HK-2 (cell line): Measurements from ENCODE around the gene SLC9C2.
"Not testable (repeated sequence)": the region's sequence is repeated elsewhere in the genome, so short reads cannot be mapped to it uniquely, and the experiment has no call there.

Source experiments
- DNase-seq: peaks from one replicate; pipeline ENCODE4 v3.0.0-alpha.2; 2018; ENCODE audit not compliant: unreplicated experiment

SLC9C2 gene

GRCh38 chr1:173580071-173580470 lies 22.8 kb downstream of the SLC9C2 start:
- no peak for DNase-seq

- DNase-seq = no peak
Observed at GRCh38 chr1:173573596-173573995, 29.3 kb downstream of the SLC9C2 start.

GRCh38 chr1:173572201-173572873 lies 30.5 kb downstream of the SLC9C2 start:
- no peak for DNase-seq

- DNase-seq = no peak
Observed at GRCh38 chr1:173570370-173571007, 32.4 kb downstream of the SLC9C2 start.

- DNase-seq = no peak
Observed at GRCh38 chr1:173568483-173568882, 34.4 kb downstream of the SLC9C2 start.

- not testable (repeated sequence) for DNase-seq
Observed at GRCh38 chr1:173563846-173564245, 39.0 kb downstream of the SLC9C2 start.

- DNase-seq = no peak
Observed at GRCh38 chr1:173562813-173563212, 40.1 kb downstream of the SLC9C2 start.

GRCh38 chr1:173561263-173561662 lies 41.6 kb downstream of the SLC9C2 start:
- DNase-seq = no peak

- DNase-seq = no peak
Observed at GRCh38 chr1:173560285-173560880, 42.5 kb downstream of the SLC9C2 start.

- DNase-seq = no peak
Observed at GRCh38 chr1:173555651-173556305, 47.1 kb downstream of the SLC9C2 start.

GRCh38 chr1:173554541-173555250 lies 48.2 kb downstream of the SLC9C2 start:
- DNase-seq = no peak

GRCh38 chr1:173554089-173554488 lies 48.8 kb downstream of the SLC9C2 start:
- DNase-seq = no peak

- no peak for DNase-seq
Observed at GRCh38 chr1:173553312-173553711, 49.6 kb downstream of the SLC9C2 start.

- no peak for DNase-seq
Observed at GRCh38 chr1:173551699-173552098, 51.2 kb downstream of the SLC9C2 start.

- no peak for DNase-seq
Observed at GRCh38 chr1:173549813-173550212, 53.1 kb downstream of the SLC9C2 start.

GRCh38 chr1:173545688-173546087 lies 57.2 kb downstream of the SLC9C2 start:
- no peak for DNase-seq

- no peak for DNase-seq
Observed at GRCh38 chr1:173536223-173536622, 66.6 kb downstream of the SLC9C2 start.

- no peak for DNase-seq
Observed at GRCh38 chr1:173532237-173532636, 70.6 kb downstream of the SLC9C2 start.

GRCh38 chr1:173530795-173531693 lies 71.8 kb downstream of the SLC9C2 start:
- DNase-seq = no peak

- DNase-seq = no peak
Observed at GRCh38 chr1:173529106-173529505, 73.8 kb downstream of the SLC9C2 start.
